ENCODE data around the gene STAG2.

GRCh38 chrX:124016825-124017224 lies 55.3 kb downstream of the STAG2 start:
- TF ChIP-seq CTCF (IDR thresholded peaks at IDR 0.05; ENCODE audit: poor library complexity) (no peak), EZH2 (IDR thresholded peaks at IDR 0.05; ENCODE audit: borderline replicate concordance) (no peak), EZH2phosphoT487 (IDR thresholded peaks at IDR 0.05; ENCODE audit: low read depth, severe bottlenecking, unreplicated experiment) (no peak)
